ENCODE measurements around the gene JMJD8.
A peak's percentile ranks its signal among the peaks of the same experiment; 100 is the strongest.

Gene JMJD8

GRCh38 chr16:680967-681745 is 3.0 kb downstream of the JMJD8 start (continued):
- TF ChIP-seq ZNF518A (tag by site-specific recombination; conservative IDR thresholded peaks at IDR 0.05; ENCODE audit: low read depth): no peak
- TF ChIP-seq ZNF398 (tag by site-specific recombination; IDR thresholded peaks at IDR 0.05): no peak
- TF ChIP-seq ZNF148 (tag by site-specific recombination; IDR thresholded peaks at IDR 0.05; ENCODE audit: borderline replicate concordance): no peak
- no peak for TF ChIP-seq HOXA7 (CRISPR knock-in tag; IDR thresholded peaks at IDR 0.05; ENCODE audit: borderline replicate concordance)
- TF ChIP-seq ZNF843 (tag by site-specific recombination; IDR thresholded peaks at IDR 0.05): no peak
- peak; percentile 47 for TF ChIP-seq ZBTB26 (tag by site-specific recombination; optimal IDR thresholded peaks at IDR 0.05)
- no peak for TF ChIP-seq ZNF366 (tag by site-specific recombination; conservative IDR thresholded peaks at IDR 0.05)
- peak; percentile 49 for TF ChIP-seq PBX3 (CRISPR knock-in tag; IDR thresholded peaks at IDR 0.05)
- TF ChIP-seq ZNF626 (tag by site-specific recombination; IDR thresholded peaks at IDR 0.05): no peak
- no peak for TF ChIP-seq SALL2 (tag by site-specific recombination; IDR thresholded peaks at IDR 0.05; ENCODE audit: borderline replicate concordance)
- TF ChIP-seq ZNF529 (tag by site-specific recombination; IDR thresholded peaks at IDR 0.05; ENCODE audit: insufficient replicate concordance): no peak
- TF ChIP-seq ZSCAN18 (tag by site-specific recombination; IDR thresholded peaks at IDR 0.05): 0 out of 2 replicates have a peak, but pooled peaks have one; percentile 13
- TF ChIP-seq SCRT2 (tag by site-specific recombination; IDR thresholded peaks at IDR 0.05): 0 out of 2 replicates have a peak, but pooled peaks have one; percentile 10
- no peak for TF ChIP-seq ZNF302 (tag by site-specific recombination; IDR thresholded peaks at IDR 0.05; ENCODE audit: low read depth)
- no peak for TF ChIP-seq GLIS1 (tag by site-specific recombination; IDR thresholded peaks at IDR 0.05)
- TF ChIP-seq ZNF707 (tag by site-specific recombination; IDR thresholded peaks at IDR 0.05): 0 out of 2 replicates have a peak, but pooled peaks have one; percentile 32
- TF ChIP-seq ZNF645 (tag by site-specific recombination; IDR thresholded peaks at IDR 0.05): peak; percentile 22; the same call in 1 of the 2 replicates
- TF ChIP-seq ZNF501 (tag by site-specific recombination; IDR thresholded peaks at IDR 0.05): 0 out of 2 replicates have a peak, but pooled peaks have one; percentile 16
- TF ChIP-seq CTCF (tag by site-specific recombination; IDR thresholded peaks at IDR 0.05): peak; percentile 82

All from HEK293 (cell line).